GM12878 (cell line): ENCODE data around the gene ALAS1. TPM values are rescaled to one million over a fixed set of nuclear protein-coding genes. Genes with fewer than 3 reads are reported as not detected.

Experiments used
- ATAC-seq: fragments of 200-7000 bp; cut with Tn5 transposase; 3 replicates; pipeline ENCODE4 v1.9.1; 2020; ENCODE audit warnings: mild to moderate bottlenecking, moderate library complexity
- BruUV-seq: library from RNA; stranded (reverse); fragments of 400-500 nt; replicated peaks from 2 replicates; lab custom pipeline; 2021; lab: Mats Ljungman, UMichigan
- CTCF ChIA-PET: fragments of 300-600 bp; sonication (Branson Sonifier 250); formaldehyde crosslinking; extraction: SDS; loops from one replicate; lab custom pipeline; 2021; ENCODE audit warnings: inconsistent platforms; lab: Yijun Ruan, JAX
- POLR2A ChIA-PET: fragments of 350-600 bp; formaldehyde crosslinking; extraction: SDS; loops from one replicate; lab custom pipeline; 2021; ENCODE audit warnings: inconsistent platforms; lab: Charles Lee
- RAD21 ChIA-PET: fragments of 300-600 bp; sonication (Branson Sonifier 250); formaldehyde crosslinking; loops from one replicate; lab custom pipeline; 2023; ENCODE audit warnings: antibody characterized with exemption; ENCODE audit not compliant: unreplicated experiment; lab: Charles Lee
- SMC1A ChIA-PET: fragments of 300-600 bp; sonication (Branson Sonifier 250); formaldehyde crosslinking; loops from one replicate; lab custom pipeline; 2023; ENCODE audit not compliant: unreplicated experiment, uncharacterized antibody; lab: Charles Lee
- DNase-seq: peaks from one replicate; pipeline ENCODE4 v3.0.0-alpha.2; 2011; ENCODE audit warnings: low read depth, low spot score
- FAIRE-seq: peaks from 3 replicates; lab custom pipeline; 2011; peaks lifted over from hg19 to GRCh38; lab: Jason Lieb, UNC
- H2AFZ ChIP-seq: 2 replicates; pipeline ENCODE4 v1.6.0; 2011; ENCODE audit warnings: low read depth, low read length, control low read depth; ENCODE audit not compliant: control insufficient read depth
- H3K27ac ChIP-seq: 2 replicates; pipeline ENCODE4 v1.5.1; 2011; ENCODE audit warnings: control low read depth; ENCODE audit not compliant: control insufficient read depth, insufficient read depth
- H3K27me3 ChIP-seq, 2 experiments: replicated peaks in 1 of 2; 2 replicates each; pipeline versions ENCODE4 v1.6.0 to v1.6.1; 2011; ENCODE audit warnings: low read length in 1 of 2; ENCODE audit not compliant: control insufficient read depth in 2 of 2, insufficient read depth in 2 of 2
- H3K36me3 ChIP-seq, 2 experiments: 2 replicates each; pipeline ENCODE4 v1.5.1; 2011; ENCODE audit warnings: low read length in 1 of 2; ENCODE audit not compliant: control insufficient read depth in 2 of 2, insufficient read depth in 2 of 2
- H3K4me1 ChIP-seq: 2 replicates; pipeline ENCODE4 v1.6.1; 2011; ENCODE audit warnings: mild to moderate bottlenecking, low read length, moderate library complexity, mixed read lengths; ENCODE audit not compliant: control insufficient read depth, insufficient read depth
- H3K4me2 ChIP-seq: 2 replicates; pipeline ENCODE4 v1.6.0; 2011; ENCODE audit warnings: control low read depth; ENCODE audit not compliant: control insufficient read depth, insufficient read depth
- H3K4me3 ChIP-seq: fragments of 200-600 bp; sonication (generic); 2 replicates; pipeline ENCODE4 v1.5.1; 2016
- H3K79me2 ChIP-seq: 2 replicates; pipeline ENCODE4 v1.6.0; 2011; ENCODE audit warnings: low read length; ENCODE audit not compliant: control insufficient read depth, insufficient read depth
- H3K9ac ChIP-seq: 2 replicates; pipeline ENCODE4 v1.8.0; 2011; ENCODE audit warnings: low read length, control low read depth, mixed read lengths; ENCODE audit not compliant: control insufficient read depth, insufficient read depth
- H3K9me3 ChIP-seq: replicated peaks from 3 replicates; pipeline ENCODE4 v1.5.1; 2011; ENCODE audit warnings: mild to moderate bottlenecking, low read length; ENCODE audit not compliant: control insufficient read depth, insufficient read depth
- H4K20me1 ChIP-seq: 2 replicates; pipeline ENCODE4 v1.6.0; 2011; ENCODE audit not compliant: control insufficient read depth, insufficient read depth
- BMI1 ChIP-seq: fragments of 450-650 bp; IDR thresholded peaks from 2 replicates; pipeline ENCODE4 v1.6.1; 2016; ENCODE audit warnings: mild to moderate bottlenecking, moderate library complexity, borderline replicate concordance
- KLF5 ChIP-seq: fragments of 450-650 bp; IDR thresholded peaks from 2 replicates; pipeline ENCODE4 v1.6.1; 2014; ENCODE audit warnings: mild to moderate bottlenecking; ENCODE audit not compliant: partially characterized antibody
- RBBP5 ChIP-seq: fragments of 200-600 bp; sonication (generic); conservative IDR thresholded peaks from 2 replicates; pipeline ENCODE4 v1.6.1; 2016
- ZZZ3 ChIP-seq: IDR thresholded peaks from 2 replicates; pipeline ENCODE4 v1.6.1; 2011; ENCODE audit warnings: low read depth; ENCODE audit not compliant: control insufficient read depth, insufficient read length
- WGBS: methylation state at CpG from one replicate; pipeline ENCODE4 v1.1.6; 2016; ENCODE audit warnings: low lambda C conversion rate; ENCODE audit not compliant: insufficient replicate concordance, insufficient coverage; ENCODE audit errors: missing lambda C conversion rate; 5-methylcytosine and 5-hydroxymethylcytosine counted together
- in situ Hi-C: fragments of 300-500 bp; cut with MboI; formaldehyde crosslinking; loops from 9 replicates; pipeline ENCODE4 v1.14.3; 2018; ENCODE audit warnings: mixed read lengths
- intact Hi-C: fragments of 100-400 bp; cut with micrococcal nuclease; formaldehyde crosslinking; loops from one replicate; pipeline ENCODE4 v1.14.2; 2022; ENCODE audit not compliant: unreplicated experiment
- polyA plus RNA-seq, 11 experiments: library from polyadenylated mRNA; depleted of rRNA in 4 of 11; unstranded in 6 of 11; stranded (reverse) in 5 of 11; fragments of >200 nt; fragmentation: Nextera tagmentation in 4 of 11; fragmentation: Illumina TruSeq in 1 of 11; extraction: Ambion mirVana in 4 of 11; extraction: Trizol in 1 of 11; gene quantifications; 1 replicate in 1 of 11; 2 replicates in 10 of 11; pipeline versions ENCODE4 v1.2.1 to v1.2.3, GENCODE V29; 2011 to 2016; ENCODE audit warnings: inconsistent platforms in 2 of 11, missing spikeins in 2 of 11, low read depth in 1 of 11
- total RNA-seq, 4 experiments: library from RNA; depleted of rRNA in 3 of 4; stranded (reverse); fragments of >200 nt in 3 of 4; fragmentation: Illumina TruSeq in 1 of 4; extraction: Trizol in 1 of 4; gene quantifications; 2 replicates each; pipeline versions ENCODE4 v1.2.1 to v1.2.3, GENCODE V29; 2013 to 2021
- TF ChIP-seq, protein P1 (sequence below): fragments of 450-650 bp; formaldehyde crosslinking; IDR thresholded peaks from 2 replicates; pipeline ENCODE4 v1.4.0; 2020; ENCODE audit warnings: mild to moderate bottlenecking, moderate library complexity

Gene ALAS1
- total and polyA plus RNA-seq, 10 of the 15 experiments (the other 5 are each of a cell fraction or from before 2014, with no cell fraction given): 69.9 to 115 (median 94.1) TPM

DNA sequence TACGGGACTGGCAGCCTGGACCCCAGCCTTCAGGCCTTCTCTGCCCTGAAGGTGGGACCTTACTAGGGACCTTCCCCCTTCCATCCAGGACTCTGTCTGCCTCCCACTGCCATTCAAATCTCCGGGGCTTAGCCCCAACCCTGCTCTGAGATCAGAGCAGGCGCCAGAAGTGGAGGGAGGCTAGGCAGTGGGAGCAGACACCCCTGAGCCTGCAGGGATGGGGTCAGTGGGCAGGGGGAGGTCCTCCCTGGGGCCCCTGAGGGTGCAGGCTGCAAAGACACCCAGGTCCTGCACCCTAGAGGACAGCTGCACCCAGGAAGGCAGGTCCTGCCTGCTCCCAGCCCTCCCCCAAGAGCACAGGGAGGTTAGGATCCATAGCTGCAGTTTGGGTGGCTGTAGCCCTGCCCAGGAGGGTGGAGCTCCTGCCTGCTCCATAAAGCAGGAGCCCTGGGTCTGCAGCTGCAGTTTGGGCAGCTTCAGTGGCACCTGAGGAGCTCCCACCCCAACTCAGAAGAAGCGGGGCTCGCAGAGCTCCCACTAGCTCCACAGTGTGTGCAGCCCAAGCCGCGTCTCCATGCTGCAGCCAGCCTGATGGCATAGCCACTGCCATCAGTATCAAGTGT is 35.6 kb upstream of the ALAS1 start:
- SMC1A ChIA-PET: no interaction called here
- intact Hi-C loops: no loop called here
- TF ChIP-seq, protein P1, sequence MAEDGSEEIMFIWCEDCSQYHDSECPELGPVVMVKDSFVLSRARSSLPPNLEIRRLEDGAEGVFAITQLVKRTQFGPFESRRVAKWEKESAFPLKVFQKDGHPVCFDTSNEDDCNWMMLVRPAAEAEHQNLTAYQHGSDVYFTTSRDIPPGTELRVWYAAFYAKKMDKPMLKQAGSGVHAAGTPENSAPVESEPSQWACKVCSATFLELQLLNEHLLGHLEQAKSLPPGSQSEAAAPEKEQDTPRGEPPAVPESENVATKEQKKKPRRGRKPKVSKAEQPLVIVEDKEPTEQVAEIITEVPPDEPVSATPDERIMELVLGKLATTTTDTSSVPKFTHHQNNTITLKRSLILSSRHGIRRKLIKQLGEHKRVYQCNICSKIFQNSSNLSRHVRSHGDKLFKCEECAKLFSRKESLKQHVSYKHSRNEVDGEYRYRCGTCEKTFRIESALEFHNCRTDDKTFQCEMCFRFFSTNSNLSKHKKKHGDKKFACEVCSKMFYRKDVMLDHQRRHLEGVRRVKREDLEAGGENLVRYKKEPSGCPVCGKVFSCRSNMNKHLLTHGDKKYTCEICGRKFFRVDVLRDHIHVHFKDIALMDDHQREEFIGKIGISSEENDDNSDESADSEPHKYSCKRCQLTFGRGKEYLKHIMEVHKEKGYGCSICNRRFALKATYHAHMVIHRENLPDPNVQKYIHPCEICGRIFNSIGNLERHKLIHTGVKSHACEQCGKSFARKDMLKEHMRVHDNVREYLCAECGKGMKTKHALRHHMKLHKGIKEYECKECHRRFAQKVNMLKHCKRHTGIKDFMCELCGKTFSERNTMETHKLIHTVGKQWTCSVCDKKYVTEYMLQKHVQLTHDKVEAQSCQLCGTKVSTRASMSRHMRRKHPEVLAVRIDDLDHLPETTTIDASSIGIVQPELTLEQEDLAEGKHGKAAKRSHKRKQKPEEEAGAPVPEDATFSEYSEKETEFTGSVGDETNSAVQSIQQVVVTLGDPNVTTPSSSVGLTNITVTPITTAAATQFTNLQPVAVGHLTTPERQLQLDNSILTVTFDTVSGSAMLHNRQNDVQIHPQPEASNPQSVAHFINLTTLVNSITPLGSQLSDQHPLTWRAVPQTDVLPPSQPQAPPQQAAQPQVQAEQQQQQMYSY: no peak
- TF ChIP-seq RBBP5 (no peak), KLF5 (no peak), ZZZ3 (no peak), BMI1 (no peak)
- TF ChIP-seq, all 136 proteins: peak for 0
- no peaks in the 10 kb centered on the region for H3K79me2 ChIP-seq
- BruUV-seq: no TSS peak
- DNase-seq: no peak
- CTCF ChIA-PET: no interaction called here
- in situ Hi-C loops: no loop called here
- no peaks in the 10 kb centered on the region for H3K36me3 ChIP-seq
- RAD21 ChIA-PET: interaction anchor here (0.6 to 1.3 kb wide), 2 partner anchors 8 to 420 kb away, joined by 3 to 4 read pairs; partner anchors contain the start of gene POC1A
- no peak for ATAC-seq
- no peaks in the 10 kb centered on the region for H3K4me1 ChIP-seq
- FAIRE-seq: no peak
- 80% methylated on average over 7 of the region's 7 CpGs for WGBS
- no peaks in the 10 kb centered on the region for H4K20me1 ChIP-seq
- H3K27ac ChIP-seq: no peak overlapping the region
- no peak overlapping the region for H3K9ac ChIP-seq
- H3K4me3 ChIP-seq: no peak overlapping the region
- POLR2A ChIA-PET: no interaction called here
- no peaks in the 10 kb centered on the region for H3K9me3 ChIP-seq
- no peak overlapping the region for H2AFZ ChIP-seq
- no peaks in the 10 kb centered on the region; a peak in 1 of 4 replicates for H3K27me3 ChIP-seq
- H3K4me2 ChIP-seq: no peak overlapping the region
